ENCODE measurements around the gene CHCHD6.

CHCHD6 gene

GRCh38 chr3:126939733-126940132 is 235.7 kb downstream of the CHCHD6 start:
- DNase-seq (ENCODE audit: low spot score): no peak

GRCh38 chr3:126941721-126942270 is 237.8 kb downstream of the CHCHD6 start:
- DNase-seq (ENCODE audit: low spot score): no peak

GRCh38 chr3:126944089-126944965 is 240.3 kb downstream of the CHCHD6 start:
- DNase-seq (ENCODE audit: low spot score): no peak

GRCh38 chr3:126945171-126945721 is 241.2 kb downstream of the CHCHD6 start:
- no peak for DNase-seq (ENCODE audit: low spot score)

- no peak for DNase-seq (ENCODE audit: low spot score)
Observed at GRCh38 chr3:126945891-126946290, 241.9 kb downstream of the CHCHD6 start.

- DNase-seq (ENCODE audit: low spot score): no peak
Observed at GRCh38 chr3:126946405-126946804, 242.4 kb downstream of the CHCHD6 start.

GRCh38 chr3:126947429-126947828 is 243.4 kb downstream of the CHCHD6 start:
- no peak for DNase-seq (ENCODE audit: low spot score)

- DNase-seq (ENCODE audit: low spot score): no peak
Observed at GRCh38 chr3:126948980-126949535, 245.0 kb downstream of the CHCHD6 start.

- DNase-seq (ENCODE audit: low spot score): no peak
Observed at GRCh38 chr3:126951561-126951960, 247.5 kb downstream of the CHCHD6 start.

GRCh38 chr3:126952261-126952982 is 248.4 kb downstream of the CHCHD6 start:
- no peak for DNase-seq (ENCODE audit: low spot score)

- DNase-seq (ENCODE audit: low spot score): no peak
Observed at GRCh38 chr3:126952983-126953660, 249.1 kb downstream of the CHCHD6 start.

GRCh38 chr3:126954141-126954842 is 250.3 kb downstream of the CHCHD6 start:
- no peak for DNase-seq (ENCODE audit: low spot score)

GRCh38 chr3:126955004-126955790 is 251.2 kb downstream of the CHCHD6 start:
- DNase-seq (ENCODE audit: low spot score): no peak

- no peak for DNase-seq (ENCODE audit: low spot score)
Observed at GRCh38 chr3:126956361-126956760, 252.3 kb downstream of the CHCHD6 start.

GRCh38 chr3:126956866-126957650 is 253.0 kb downstream of the CHCHD6 start:
- DNase-seq (ENCODE audit: low spot score): no peak

- DNase-seq (ENCODE audit: low spot score): no peak
Observed at GRCh38 chr3:126957776-126958637, 254.0 kb downstream of the CHCHD6 start.

- no peak for DNase-seq (ENCODE audit: low spot score)
Observed at GRCh38 chr3:126958638-126959085, 254.6 kb downstream of the CHCHD6 start.

- no peak for DNase-seq (ENCODE audit: low spot score)
Observed at GRCh38 chr3:126959136-126959920, 255.3 kb downstream of the CHCHD6 start.
